Measurements from ENCODE around the gene MAP3K5.

DNA sequence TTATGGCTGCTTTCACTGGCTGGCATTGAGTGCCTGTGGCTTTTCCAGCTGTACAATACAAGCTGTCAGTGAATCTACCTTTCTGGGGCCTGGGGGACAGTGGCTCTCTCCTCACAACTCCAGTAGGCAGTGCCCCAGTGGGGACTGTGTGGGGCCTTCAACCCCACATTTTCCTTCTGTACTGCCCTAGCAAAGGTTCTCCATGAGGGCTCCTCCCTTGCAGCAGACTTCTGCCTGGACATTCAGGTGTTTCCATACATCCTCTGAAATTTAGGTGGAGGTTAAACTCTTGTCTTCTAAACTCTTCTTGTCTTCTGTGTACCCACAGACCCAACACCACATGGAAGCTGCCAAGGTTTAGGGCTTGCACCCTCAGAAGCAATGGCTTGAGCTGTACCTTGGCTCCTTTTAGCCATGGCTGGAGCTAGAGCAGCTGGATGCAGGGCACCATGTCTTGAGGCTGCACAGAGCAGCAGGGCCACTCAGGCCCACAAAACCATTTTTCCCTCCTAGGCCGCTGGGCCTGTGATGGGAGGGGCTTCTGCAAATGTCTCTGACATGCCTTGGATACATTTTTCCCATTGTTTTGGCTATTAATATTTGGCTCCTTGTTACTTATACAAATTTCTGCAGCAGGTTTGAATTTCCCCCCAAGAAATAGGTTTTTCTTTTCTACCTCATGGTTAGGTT is 39.7 kb upstream of the MAP3K5 start:
- TF ChIP-seq, protein P1, sequence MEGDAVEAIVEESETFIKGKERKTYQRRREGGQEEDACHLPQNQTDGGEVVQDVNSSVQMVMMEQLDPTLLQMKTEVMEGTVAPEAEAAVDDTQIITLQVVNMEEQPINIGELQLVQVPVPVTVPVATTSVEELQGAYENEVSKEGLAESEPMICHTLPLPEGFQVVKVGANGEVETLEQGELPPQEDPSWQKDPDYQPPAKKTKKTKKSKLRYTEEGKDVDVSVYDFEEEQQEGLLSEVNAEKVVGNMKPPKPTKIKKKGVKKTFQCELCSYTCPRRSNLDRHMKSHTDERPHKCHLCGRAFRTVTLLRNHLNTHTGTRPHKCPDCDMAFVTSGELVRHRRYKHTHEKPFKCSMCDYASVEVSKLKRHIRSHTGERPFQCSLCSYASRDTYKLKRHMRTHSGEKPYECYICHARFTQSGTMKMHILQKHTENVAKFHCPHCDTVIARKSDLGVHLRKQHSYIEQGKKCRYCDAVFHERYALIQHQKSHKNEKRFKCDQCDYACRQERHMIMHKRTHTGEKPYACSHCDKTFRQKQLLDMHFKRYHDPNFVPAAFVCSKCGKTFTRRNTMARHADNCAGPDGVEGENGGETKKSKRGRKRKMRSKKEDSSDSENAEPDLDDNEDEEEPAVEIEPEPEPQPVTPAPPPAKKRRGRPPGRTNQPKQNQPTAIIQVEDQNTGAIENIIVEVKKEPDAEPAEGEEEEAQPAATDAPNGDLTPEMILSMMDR (IDR thresholded peaks at IDR 0.05) = no peak
- TF ChIP-seq POLR2A (IDR thresholded peaks at IDR 0.05) = no peak
- no peak for TF ChIP-seq POLR2AphosphoS5 (IDR thresholded peaks at IDR 0.05)
